Spleen (tissue), 7 donors: ENCODE results near the gene PREP.

Source experiments
- CTCF ChIP-seq, 11 experiments: fragments of 200-600 bp in 7 of 11; fragments of 450-650 bp in 4 of 11; sonication (generic) in 4 of 11; IDR thresholded peaks in 8 of 11; conservative IDR thresholded peaks in 3 of 11; 1 replicate in 7 of 11; 2 replicates in 4 of 11; pipeline versions ENCODE4 v1.4.0 to v1.8.0; 2016 to 2021; ENCODE audit warnings: antibody characterized with exemption in 11 of 11, inconsistent platforms in 4 of 11, mild to moderate bottlenecking in 1 of 11
- POLR2A ChIP-seq, 3 donors: fragments of 450-650 bp; IDR thresholded peaks; one replicate each; pipeline ENCODE4 v1.5.1; 2017; ENCODE audit warnings: antibody characterized with exemption in 3 of 3, mild to moderate bottlenecking in 1 of 3
- donor health status: DM: no; HTN: no; CAD: no; lungs with moderate emphysema.
- donor health status: DM: no; HTN: no; CAD: no.
- donor health status: DM: no; HTN: no; CAD: no.

GRCh38 chr6:105332576-105332975 is 70.3 kb downstream of the PREP start:
- TF ChIP-seq POLR2A (IDR thresholded peaks at IDR 0.05) (no peak), CTCF (IDR thresholded peaks at IDR 0.05 in 8 of 11, conservative IDR thresholded peaks at IDR 0.05 in 3 of 11) (no peak)
